GM19023 (cell line): ENCODE results near the gene EGLN2.
"Not testable (repeated sequence)": the region's sequence is repeated elsewhere in the genome, so short reads cannot be mapped to it uniquely, and the experiment has no call there.

ENCODE experiments used
- ATAC-seq: cut with Tn5 transposase; IDR thresholded peaks from one replicate; pipeline ENCODE4 v1.9.1; 2021; ENCODE audit warnings: mild to moderate bottlenecking, moderate library complexity; ENCODE audit not compliant: unreplicated experiment

EGLN2 gene

GRCh38 chr19:40801426-40802299, 2.7 kb downstream of the EGLN2 start:
- ATAC-seq, result no peak

- ATAC-seq, result no peak
Measured at GRCh38 chr19:40802300-40803169, 3.5 kb downstream of the EGLN2 start.

GRCh38 chr19:40803170-40803856, 4.3 kb downstream of the EGLN2 start:
- ATAC-seq, result no peak

DNA sequence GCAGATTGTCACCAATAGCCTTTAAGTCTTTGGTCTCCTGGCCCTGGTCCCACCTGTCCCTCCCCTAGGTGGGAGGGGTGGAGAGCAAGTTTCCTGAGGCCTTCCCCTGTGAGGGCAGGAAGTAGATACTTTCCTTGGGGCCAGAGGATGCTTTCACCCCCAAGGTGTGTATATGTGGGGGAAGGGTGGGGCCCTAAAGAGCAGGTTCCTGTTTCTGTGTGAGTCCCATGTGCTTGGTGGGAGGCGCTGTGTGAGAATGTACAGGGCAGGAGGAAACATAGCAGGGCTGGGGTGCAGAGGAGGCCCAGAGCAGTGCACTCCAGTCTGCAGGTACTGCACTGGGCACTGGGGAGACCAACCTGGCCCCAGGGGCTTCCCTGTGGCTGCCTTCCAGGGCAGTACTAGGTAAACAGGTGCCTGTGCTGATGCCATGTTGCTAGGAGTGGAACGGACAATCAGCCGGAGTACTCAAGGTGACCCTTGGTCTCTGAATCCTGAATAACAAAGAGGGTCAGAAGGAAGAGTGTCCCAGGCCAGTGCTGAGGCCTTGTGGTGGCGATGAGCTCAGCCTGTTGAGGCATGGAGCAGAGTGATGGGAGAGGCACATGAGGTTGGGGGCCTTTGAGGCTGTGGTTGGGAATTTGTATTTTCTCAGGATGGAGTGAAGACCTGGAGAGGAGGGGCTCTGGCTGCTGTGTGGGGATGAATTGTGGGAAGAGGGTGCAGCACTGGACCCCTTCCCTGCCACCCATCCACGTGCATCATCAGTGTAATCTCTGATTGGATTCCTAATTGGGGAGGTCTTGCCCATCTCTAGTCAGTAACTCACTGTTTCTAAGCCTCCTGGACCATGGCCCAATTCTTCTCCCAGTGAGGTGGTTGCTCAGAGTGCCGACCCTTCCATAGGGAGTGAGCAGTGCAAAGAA, 5.1 kb downstream of the EGLN2 start:
- no peak for ATAC-seq

DNA sequence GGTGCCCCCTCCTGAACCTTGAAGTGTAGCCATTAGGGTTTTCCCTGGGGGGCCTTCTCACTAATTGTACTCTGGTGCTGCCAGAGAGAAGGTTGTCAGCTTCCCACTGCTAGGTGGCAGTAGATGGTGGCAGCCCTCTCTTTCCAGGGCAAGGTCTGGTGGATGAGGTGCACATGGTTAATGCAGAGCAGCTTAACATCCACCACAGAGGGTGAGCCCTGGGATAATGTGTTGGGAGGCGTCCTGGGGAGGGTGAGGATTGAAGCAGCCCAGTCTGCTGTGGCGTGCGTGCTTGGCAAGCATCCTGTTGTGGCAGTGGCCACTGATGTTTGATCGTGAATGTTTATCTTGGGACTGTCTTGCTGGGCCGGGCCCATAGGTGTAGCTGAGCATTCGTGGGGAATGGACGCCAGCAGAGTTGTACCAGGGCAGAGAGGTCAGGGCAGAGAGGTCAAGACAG, 5.8 kb downstream of the EGLN2 start:
- ATAC-seq, result no peak

GRCh38 chr19:40805258-40805868, 6.4 kb downstream of the EGLN2 start:
- no peak for ATAC-seq

- ATAC-seq, result no peak
Measured at GRCh38 chr19:40806423-40807146, 7.6 kb downstream of the EGLN2 start.

- ATAC-seq, result no peak
Measured at GRCh38 chr19:40807147-40808020, 8.4 kb downstream of the EGLN2 start.

DNA sequence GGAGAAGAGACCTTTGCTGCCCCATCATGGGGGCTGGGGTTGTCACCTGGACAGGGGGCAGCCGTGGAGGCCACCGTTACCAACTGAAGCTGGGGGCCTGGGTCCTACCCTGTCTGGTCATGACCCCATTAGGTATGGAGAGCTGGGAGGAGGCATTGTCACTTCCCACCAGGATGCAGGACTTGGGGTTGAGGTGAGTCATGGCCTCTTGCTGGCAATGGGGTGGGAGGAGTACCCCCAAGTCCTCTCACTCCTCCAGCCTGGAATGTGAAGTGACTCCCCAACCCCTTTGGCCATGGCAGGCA, 9.0 kb downstream of the EGLN2 start:
- ATAC-seq, result no peak

DNA sequence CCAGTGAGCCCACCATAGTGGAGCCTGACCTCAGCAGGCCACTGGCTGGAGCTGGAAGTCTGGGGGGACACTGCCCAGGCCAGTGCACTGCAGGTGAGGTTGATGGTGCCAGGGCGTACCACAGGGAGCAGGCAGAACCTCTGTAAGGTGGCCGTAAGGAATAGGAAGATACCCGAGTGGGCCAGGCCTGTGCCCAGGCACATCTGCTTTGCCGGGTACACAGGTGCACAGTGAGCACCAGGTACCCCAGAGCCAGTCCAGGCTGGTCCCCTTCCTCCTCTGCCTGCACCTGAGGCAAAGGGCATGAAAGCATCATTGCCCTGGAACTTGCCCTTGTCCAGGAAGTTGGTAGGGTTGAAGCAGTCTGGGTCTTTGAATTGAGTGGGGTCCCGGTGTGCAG, 9.5 kb downstream of the EGLN2 start:
- no peak for ATAC-seq

- ATAC-seq, result no peak
Measured at GRCh38 chr19:40809358-40810086, 10.5 kb downstream of the EGLN2 start.

DNA sequence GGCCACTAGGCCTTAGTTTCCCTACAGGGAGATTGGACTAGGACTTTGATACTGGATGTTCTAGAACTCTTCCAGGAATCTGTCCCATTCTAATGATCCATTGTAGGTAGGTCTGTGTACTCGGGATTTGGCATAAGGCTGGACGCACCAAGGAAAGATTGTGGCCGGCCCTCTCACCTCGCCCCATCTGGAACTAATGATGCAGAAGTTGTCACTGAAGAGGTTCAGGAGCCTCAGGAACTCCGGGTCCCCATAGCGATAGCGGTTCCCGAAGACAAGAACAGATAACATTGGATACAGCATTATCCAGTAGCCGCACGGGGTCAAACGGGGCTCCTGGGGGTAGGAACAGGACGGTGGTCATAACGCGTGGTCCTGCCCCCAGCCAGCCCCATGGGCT, 11.2 kb downstream of the EGLN2 start:
- no peak for ATAC-seq

- peak; percentile 65 for ATAC-seq
Measured at GRCh38 chr19:40810649-40811408, 11.8 kb downstream of the EGLN2 start.

GRCh38 chr19:40811478-40812341, 12.7 kb downstream of the EGLN2 start:
- no peak for ATAC-seq

GRCh38 chr19:40812571-40812970, 13.6 kb downstream of the EGLN2 start:
- not testable (repeated sequence) for ATAC-seq

- ATAC-seq, result no peak
Measured at GRCh38 chr19:40813182-40813581, 14.2 kb downstream of the EGLN2 start.
